Mesodermal cell (in vitro differentiated cells): ENCODE data around the gene HSPB8. TPM values are rescaled to one million over a fixed set of nuclear protein-coding genes. Genes with fewer than 3 reads are reported as not detected.

Experiments used
- H3K27ac ChIP-seq: 2 replicates; pipeline ENCODE4 v1.7.0; 2013; ENCODE audit warnings: mild to moderate bottlenecking, low read depth, low read length, moderate library complexity; ENCODE audit not compliant: severe bottlenecking
- H3K36me3 ChIP-seq: 2 replicates; pipeline ENCODE4 v1.7.1; 2013; ENCODE audit warnings: mild to moderate bottlenecking, low read length, moderate library complexity; ENCODE audit not compliant: control insufficient read depth, insufficient read depth
- H3K4me1 ChIP-seq: one replicate; pipeline ENCODE4 v1.7.1; 2013; ENCODE audit warnings: mild to moderate bottlenecking, low read length; ENCODE audit not compliant: insufficient read depth, control insufficient read depth, poor library complexity, severe bottlenecking
- H3K4me3 ChIP-seq: 2 replicates; pipeline ENCODE4 v1.7.0; 2013; ENCODE audit warnings: low read length, control low read depth, mild to moderate bottlenecking; ENCODE audit not compliant: insufficient read depth, poor library complexity, severe bottlenecking; ENCODE audit errors: extremely low read depth
- H3K9me3 ChIP-seq: 2 replicates; pipeline ENCODE4 v1.7.1; 2013; ENCODE audit warnings: mild to moderate bottlenecking, low read length, moderate library complexity; ENCODE audit not compliant: control insufficient read depth
- WGBS, 2 experiments: methylation state at CpG; one replicate each; pipeline ENCODE4 v1.1.5; 2013; ENCODE audit warnings: missing lambda C conversion rate in 2 of 2; ENCODE audit not compliant: insufficient coverage in 2 of 2; 5-methylcytosine and 5-hydroxymethylcytosine counted together
- polyA plus RNA-seq, 2 experiments: library from polyadenylated mRNA; stranded (reverse); fragments of 50-300 nt; gene quantifications; one replicate each; pipeline ENCODE4 v1.2.3, GENCODE V29; 2013

Gene HSPB8
- polyA plus RNA-seq (2013, experiment 1 of 2), result 9.4 TPM
- 10.9 TPM for polyA plus RNA-seq (2013, experiment 2 of 2)

DNA sequence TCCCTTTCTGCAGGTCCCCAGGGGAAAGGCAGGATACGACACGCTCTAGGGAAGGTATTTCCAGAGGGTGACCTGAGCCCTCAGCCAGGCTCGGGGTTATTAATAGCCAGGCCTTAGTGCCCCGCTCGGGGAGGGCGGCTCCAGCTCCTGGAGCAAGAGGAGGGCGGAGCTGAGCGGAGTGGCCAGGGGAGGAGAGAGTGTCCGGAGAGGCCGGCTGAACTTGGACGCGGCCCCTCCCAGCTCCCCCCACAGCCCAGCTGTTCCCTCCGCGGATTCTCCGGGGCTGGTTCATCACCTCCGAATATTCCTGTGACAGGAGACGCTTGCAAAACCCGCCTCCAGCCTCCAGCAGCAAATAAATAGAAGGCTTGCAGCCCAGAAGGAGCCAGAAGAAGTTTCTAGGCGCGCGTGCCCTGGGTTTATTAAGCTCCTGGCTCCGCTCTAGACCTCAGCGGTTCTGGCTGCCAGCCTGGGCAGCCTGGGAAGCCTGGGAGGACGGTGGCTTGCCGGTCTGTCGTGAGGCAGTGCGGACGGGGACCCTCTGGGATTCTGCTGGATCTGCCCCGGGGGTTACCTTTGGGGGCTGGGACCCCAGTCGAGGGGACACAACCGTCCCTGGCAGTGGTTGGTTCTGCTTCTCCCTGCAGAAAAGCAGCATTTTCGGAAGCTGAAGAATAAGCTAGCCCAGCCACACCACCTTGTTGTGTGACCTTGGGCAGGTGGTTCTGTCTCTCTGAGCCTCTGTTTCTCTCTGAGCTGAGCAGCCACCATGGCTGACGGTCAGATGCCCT, at the start of gene HSPB8:
TSS of gene HSPB8 (plus strand) at position 388 of the 791 bp plus-strand sequence. CDS start at position 770, 382 bp downstream.
- Histone ChIP-seq H3K27ac (peak within 1 kb of the TSS; percentile 96), H3K4me1 (peaks cover 43% of the 10 kb centered on the region), H3K9me3 (no peaks in the 10 kb centered on the region), H3K4me3 (peak within 1 kb of the TSS; percentile 34), H3K36me3 (no peaks in the 10 kb centered on the region)
- WGBS, 2 experiments, result 11 to 19% methylated on average over 17 to 25 of the region's 33 CpGs

GRCh38 chr12:119129827-119130434, 48.8 kb upstream of the HSPB8 start:
- no peak overlapping the region for H3K4me3 ChIP-seq
- H3K4me1 ChIP-seq, result no peaks in the 10 kb centered on the region
- no peak overlapping the region for H3K27ac ChIP-seq
- 80 to 83% methylated on average over 3 of the region's 3 CpGs for WGBS, 2 experiments
- no peaks in the 10 kb centered on the region for H3K9me3 ChIP-seq
- no peaks in the 10 kb centered on the region for H3K36me3 ChIP-seq

- H3K4me1 ChIP-seq, result no peaks in the 10 kb centered on the region
- no peak overlapping the region for H3K4me3 ChIP-seq
- WGBS, 2 experiments, result 88 to 100% methylated on average over 2 to 7 of the region's 10 CpGs
- H3K27ac ChIP-seq, result no peak overlapping the region
- H3K36me3 ChIP-seq, result no peaks in the 10 kb centered on the region
- H3K9me3 ChIP-seq, result no peaks in the 10 kb centered on the region
Observed at GRCh38 chr12:119130523-119130922, 48.2 kb upstream of the HSPB8 start.

DNA sequence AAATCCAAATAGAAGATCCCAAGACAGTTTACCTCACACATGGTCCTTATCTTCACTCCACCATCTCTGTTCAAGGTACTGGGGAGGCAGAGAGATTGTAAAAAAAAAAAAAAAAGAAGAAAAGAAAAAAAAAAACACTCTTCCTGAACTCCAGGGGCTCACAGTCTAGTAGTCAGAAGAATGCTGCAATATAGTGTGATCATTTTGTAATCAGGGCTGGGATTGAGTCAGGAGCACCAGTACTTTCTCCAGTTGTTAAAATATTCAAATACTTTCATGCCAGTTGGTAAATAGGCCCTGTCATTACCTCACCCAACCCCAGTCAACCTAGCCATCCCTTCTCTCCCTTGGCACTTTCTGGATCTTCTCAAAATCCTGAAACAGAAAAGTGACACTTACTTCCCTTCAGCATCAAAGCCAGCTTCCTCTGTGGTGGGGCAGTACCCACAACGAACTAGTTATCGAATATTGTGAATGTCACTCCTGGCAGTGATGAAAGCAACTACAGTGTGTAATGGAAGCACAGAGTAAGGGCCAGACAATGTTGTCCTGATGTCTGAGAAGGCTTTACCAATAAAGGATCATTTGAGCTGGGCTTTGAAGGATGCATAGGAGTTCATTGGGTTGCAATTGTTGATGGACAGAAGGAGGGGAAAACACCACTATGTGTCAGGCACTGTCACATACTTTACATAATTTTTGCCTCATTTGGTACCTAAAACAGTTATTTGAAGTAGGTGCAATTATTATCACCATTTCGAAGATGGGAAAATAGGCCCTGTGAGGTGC, 44.3 kb upstream of the HSPB8 start:
- Histone ChIP-seq H3K27ac (no peak overlapping the region), H3K4me3 (no peak overlapping the region), H3K36me3 (no peaks in the 10 kb centered on the region), H3K9me3 (no peaks in the 10 kb centered on the region), H3K4me1 (no peaks in the 10 kb centered on the region)
- WGBS, 2 experiments, result 92 to 93% methylated on average over 3 of the region's 3 CpGs

GRCh38 chr12:119136811-119137410, 41.8 kb upstream of the HSPB8 start:
- Histone ChIP-seq H3K36me3 (no peaks in the 10 kb centered on the region), H3K9me3 (no peaks in the 10 kb centered on the region), H3K4me1 (no peaks in the 10 kb centered on the region), H3K4me3 (no peak overlapping the region), H3K27ac (no peak overlapping the region)
- 90% methylated on average over 2 of the region's 4 CpGs; no CpG with 5 or more reads in 1 of the 2 experiments for WGBS, 2 experiments

GRCh38 chr12:119139448-119139847, 39.3 kb upstream of the HSPB8 start:
- Histone ChIP-seq H3K4me3 (no peak overlapping the region), H3K4me1 (no peaks in the 10 kb centered on the region), H3K9me3 (no peaks in the 10 kb centered on the region), H3K27ac (no peak overlapping the region), H3K36me3 (no peaks in the 10 kb centered on the region)
- WGBS, 2 experiments, result 93 to 100% methylated on average over 1 to 2 of the region's 2 CpGs

- Histone ChIP-seq H3K4me1 (peaks cover 6% of the 10 kb centered on the region), H3K9me3 (no peaks in the 10 kb centered on the region), H3K36me3 (no peaks in the 10 kb centered on the region), H3K27ac (no peak overlapping the region), H3K4me3 (no peak overlapping the region)
- WGBS, 2 experiments, result 63 to 66% methylated on average over 6 to 10 of the region's 13 CpGs
Observed at GRCh38 chr12:119145367-119145766, 33.4 kb upstream of the HSPB8 start.

- 42 to 80% methylated on average over 1 to 2 of the region's 2 CpGs for WGBS, 2 experiments
- Histone ChIP-seq H3K36me3 (no peaks in the 10 kb centered on the region), H3K4me3 (no peak overlapping the region), H3K27ac (peak overlapping the region; percentile 30), H3K9me3 (no peaks in the 10 kb centered on the region), H3K4me1 (peaks cover 6% of the 10 kb centered on the region)
Observed at GRCh38 chr12:119147847-119148448, 30.8 kb upstream of the HSPB8 start.

DNA sequence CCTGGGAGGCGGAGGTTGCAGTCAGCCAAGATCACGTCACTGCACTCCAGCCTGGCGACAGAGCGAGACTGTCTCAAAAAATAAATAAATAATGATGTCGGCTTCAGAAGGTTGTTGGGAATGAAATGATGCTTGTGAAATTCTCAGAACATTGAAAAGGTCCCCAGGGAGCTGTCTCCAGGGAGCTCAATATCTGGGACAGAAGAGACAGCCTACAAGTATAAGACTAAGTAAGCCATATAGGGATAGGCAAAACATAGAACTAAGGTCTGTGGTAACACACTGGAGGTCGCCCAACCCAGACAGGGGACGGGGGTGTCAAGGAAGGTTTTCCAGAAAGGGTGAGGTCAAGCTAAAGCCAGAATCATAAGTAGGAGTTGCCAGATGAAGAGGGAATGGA, 29.5 kb upstream of the HSPB8 start:
- Histone ChIP-seq H3K4me1 (peaks cover 6% of the 10 kb centered on the region), H3K27ac (no peak overlapping the region), H3K4me3 (no peak overlapping the region), H3K36me3 (no peaks in the 10 kb centered on the region), H3K9me3 (no peaks in the 10 kb centered on the region)
- 84 to 87% methylated on average over 7 of the region's 7 CpGs for WGBS, 2 experiments

- no peak overlapping the region for H3K4me3 ChIP-seq
- H3K9me3 ChIP-seq, result no peaks in the 10 kb centered on the region
- peaks cover 6% of the 10 kb centered on the region for H3K4me1 ChIP-seq
- no CpG with 5 or more reads among the region's 1 CpG for WGBS, 2 experiments
- H3K36me3 ChIP-seq, result no peaks in the 10 kb centered on the region
- H3K27ac ChIP-seq, result no peak overlapping the region
Observed at GRCh38 chr12:119151445-119152026, 27.2 kb upstream of the HSPB8 start.
